Subcutaneous abdominal adipose tissue (tissue), 5 donors: ENCODE data around the gene RAB4B.
"Not testable (repeated sequence)": the region's sequence is repeated elsewhere in the genome, so short reads cannot be mapped to it uniquely, and the experiment has no call there.

Experiments used
- H3K27ac ChIP-seq: one replicate; pipeline ENCODE4 v1.7.0; 2013; ENCODE audit warnings: low read depth, mild to moderate bottlenecking, inconsistent platforms, low read length, moderate library complexity
- H3K27me3 ChIP-seq, 5 donors: one replicate each; pipeline ENCODE4 v1.7.0; 2013; ENCODE audit warnings: low read length in 5 of 5, inconsistent platforms in 1 of 5; ENCODE audit not compliant: control insufficient read depth in 5 of 5, insufficient read depth in 4 of 5
- H3K36me3 ChIP-seq, 5 donors: one replicate each; pipeline ENCODE4 v1.7.0; 2013; ENCODE audit warnings: low read length in 5 of 5; ENCODE audit not compliant: control insufficient read depth in 5 of 5, insufficient read depth in 5 of 5
- H3K4me1 ChIP-seq, 5 donors: one replicate each; pipeline ENCODE4 v1.7.0; 2013; ENCODE audit warnings: low read length in 5 of 5, mild to moderate bottlenecking in 3 of 5, moderate library complexity in 1 of 5; ENCODE audit not compliant: control insufficient read depth in 5 of 5, insufficient read depth in 5 of 5
- H3K4me3 ChIP-seq, 5 donors: one replicate each; pipeline ENCODE4 v1.7.0; 2013; ENCODE audit warnings: low read length in 5 of 5, low read depth in 1 of 5
- H3K9ac ChIP-seq, 5 donors: one replicate each; pipeline ENCODE4 v1.7.0; 2013; ENCODE audit warnings: low read length in 5 of 5, mild to moderate bottlenecking in 4 of 5, moderate library complexity in 3 of 5
- H3K9me3 ChIP-seq, 5 donors: one replicate each; pipeline ENCODE4 v1.7.0; 2013; ENCODE audit warnings: low read length in 5 of 5; ENCODE audit not compliant: control insufficient read depth in 5 of 5
- donor health status: healthy.
- donor health status: healthy.
- donor health status: healthy.
- donor health status: healthy.
- donor health status: healthy.

RAB4B gene

GRCh38 chr19:40830741-40831140, 52.7 kb downstream of the RAB4B start:
- Histone ChIP-seq H3K4me1 (peaks cover 0 to 33% (median 20%) of the 10 kb centered on the region in 5 donors), H3K36me3 (peaks cover 0 to 13% (median 10%) of the 10 kb centered on the region in 5 donors), H3K27ac (peak overlapping the region; percentile 89)
- not testable (repeated sequence) for H3K27me3 ChIP-seq, H3K4me3 ChIP-seq, H3K9ac ChIP-seq, H3K9me3 ChIP-seq

- H3K27ac ChIP-seq = peak overlapping the region; percentile 89
- H3K9ac ChIP-seq = peak overlapping the region in 1 of 5 donors; percentile 4
- H3K4me3 ChIP-seq = no peak overlapping the region
These were observed 53.7 kb downstream of the RAB4B start for GRCh38 chr19:40831502-40832430.

GRCh38 chr19:40832431-40832790, 54.4 kb downstream of the RAB4B start:
- H3K4me3 ChIP-seq, H3K36me3 ChIP-seq, H3K9ac ChIP-seq, H3K9me3 ChIP-seq, H3K27me3 ChIP-seq: not testable (repeated sequence)
- Histone ChIP-seq H3K4me1 (peaks cover 0 to 33% (median 20%) of the 10 kb centered on the region in 5 donors), H3K27ac (peak overlapping the region; percentile 89)

More at GRCh38 chr19:40831502-40832430, 53.7 kb downstream of the RAB4B start:
- Histone ChIP-seq H3K36me3 (peaks cover 0 to 11% (median 7%) of the 10 kb centered on the region in 5 donors), H3K27me3 (no peaks in the 10 kb centered on the region), H3K9me3 (peaks cover 0 to 4% (median 0%) of the 10 kb centered on the region in 5 donors), H3K4me1 (peaks cover 0 to 33% (median 20%) of the 10 kb centered on the region in 5 donors)

GRCh38 chr19:40833728-40834533, 55.9 kb downstream of the RAB4B start:
- not testable (repeated sequence) for H3K9me3 ChIP-seq, H3K4me3 ChIP-seq, H3K36me3 ChIP-seq, H3K9ac ChIP-seq, H3K27ac ChIP-seq, H3K27me3 ChIP-seq
- H3K4me1 ChIP-seq = peaks cover 0 to 33% (median 20%) of the 10 kb centered on the region in 5 donors

- H3K4me1 ChIP-seq = peaks cover 0 to 18% (median 8%) of the 10 kb centered on the region in 5 donors
These were observed 58.8 kb downstream of the RAB4B start for GRCh38 chr19:40836754-40837429.

GRCh38 chr19:40838477-40838876, 60.4 kb downstream of the RAB4B start:
- not testable (repeated sequence) for H3K27me3 ChIP-seq

More at GRCh38 chr19:40836754-40837429, 58.8 kb downstream of the RAB4B start:
- H3K4me3 ChIP-seq = no peak overlapping the region
- H3K27ac ChIP-seq = no peak overlapping the region
- no peaks in the 10 kb centered on the region for H3K9me3 ChIP-seq
- no peak overlapping the region for H3K9ac ChIP-seq
- H3K36me3 ChIP-seq = no peaks in the 10 kb centered on the region
- no peaks in the 10 kb centered on the region for H3K27me3 ChIP-seq

GRCh38 chr19:40842012-40842411, 64.0 kb downstream of the RAB4B start:
- H3K27me3 ChIP-seq, H3K4me3 ChIP-seq, H3K36me3 ChIP-seq, H3K9ac ChIP-seq, H3K27ac ChIP-seq, H3K4me1 ChIP-seq, H3K9me3 ChIP-seq: not testable (repeated sequence)

More at GRCh38 chr19:40838477-40838876, 60.4 kb downstream of the RAB4B start:
- not testable (repeated sequence) for H3K27ac ChIP-seq, H3K36me3 ChIP-seq, H3K4me1 ChIP-seq, H3K9ac ChIP-seq, H3K9me3 ChIP-seq, H3K4me3 ChIP-seq

- peak overlapping the region in 3 of 5 donors; percentile 32 to 53 (median 44) for H3K4me3 ChIP-seq
- not testable (repeated sequence) for H3K27me3 ChIP-seq, H3K4me1 ChIP-seq, H3K9ac ChIP-seq, H3K36me3 ChIP-seq, H3K27ac ChIP-seq, H3K9me3 ChIP-seq
These were observed 65.1 kb downstream of the RAB4B start for GRCh38 chr19:40842997-40843652.

- H3K4me3 ChIP-seq = peak overlapping the region in 4 of 5 donors; percentile 17 to 53 (median 38)
These were observed 65.6 kb downstream of the RAB4B start for GRCh38 chr19:40843653-40844052.

More at GRCh38 chr19:40843653-40844052, 65.6 kb downstream of the RAB4B start:
- not testable (repeated sequence) for H3K9me3 ChIP-seq, H3K27me3 ChIP-seq, H3K36me3 ChIP-seq, H3K9ac ChIP-seq, H3K27ac ChIP-seq
- H3K4me1 ChIP-seq = peaks cover 0 to 11% (median 6%) of the 10 kb centered on the region in 5 donors
